GM23248 (cell line): ENCODE results near the gene CUL3.

Source experiments
- EZH2 ChIP-seq: fragments of 200-600 bp; sonication (generic); IDR thresholded peaks from 2 replicates; pipeline ENCODE4 v1.6.1; 2018; ENCODE audit warnings: antibody characterized with exemption, mild to moderate bottlenecking; ENCODE audit not compliant: insufficient read depth, poor library complexity, severe bottlenecking
- EZH2phosphoT487 ChIP-seq: fragments of 200-600 bp; sonication (generic); IDR thresholded peaks from 2 replicates; pipeline ENCODE4 v1.6.1; 2018; ENCODE audit warnings: antibody characterized with exemption, moderate library complexity, mild to moderate bottlenecking, low read depth; ENCODE audit not compliant: insufficient read depth

DNA sequence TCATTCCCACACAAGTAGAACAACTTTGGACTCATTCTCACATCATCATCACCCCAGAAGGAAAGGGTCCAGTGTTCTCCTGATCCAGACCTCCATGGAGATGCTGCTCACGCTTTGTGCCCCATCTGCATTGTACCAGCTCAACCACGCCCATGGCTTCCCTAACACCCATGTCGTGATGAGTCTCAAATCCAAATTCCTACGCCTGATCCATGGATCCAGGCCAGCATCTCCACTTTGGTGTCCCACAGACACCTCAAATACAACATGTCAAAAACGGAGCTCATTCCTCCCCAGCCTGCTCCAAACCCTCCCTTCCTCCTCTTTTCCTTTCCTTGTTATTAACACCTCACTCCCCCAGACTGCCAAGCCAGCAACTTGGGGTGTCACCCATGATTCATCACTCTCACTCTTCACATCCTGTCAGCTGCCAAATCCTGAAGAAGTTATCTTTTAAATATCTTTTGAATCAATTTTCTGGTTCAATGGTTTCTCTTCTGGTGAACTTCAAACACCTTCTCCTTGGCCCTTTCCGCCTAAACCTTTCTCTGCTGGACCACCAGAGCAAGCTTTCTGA is 153.1 kb downstream of the CUL3 start:
- TF ChIP-seq EZH2 (no peak), EZH2phosphoT487 (no peak)
